K562 (cell line): ENCODE data around the gene OR2AT4. TPM values are rescaled to one million over a fixed set of nuclear protein-coding genes. Genes with fewer than 3 reads are reported as not detected.

Source experiments
- CTCF ChIP-seq, 3 experiments: IDR thresholded peaks in 2 of 3; conservative IDR thresholded peaks in 1 of 3; 2 replicates each; pipeline ENCODE4 v1.5.1; 2011 to 2012; ENCODE audit warnings: low read length in 3 of 3, mild to moderate bottlenecking in 3 of 3, control low read depth in 2 of 3, improper control_type of control experiment in 1 of 3, inconsistent platforms in 1 of 3, low read depth in 1 of 3, mixed read lengths in 1 of 3, moderate library complexity in 1 of 3; ENCODE audit not compliant: insufficient read depth in 2 of 3
- ETV5 ChIP-seq: sonication (generic); formaldehyde crosslinking; IDR thresholded peaks from 2 replicates; pipeline ENCODE4 v1.4.0; 2020; ENCODE audit warnings: low read depth, mild to moderate bottlenecking, missing genetic modification reagents
- GABPA ChIP-seq: fragments of 200-800 bp; sonication (Bioruptor generic); conservative IDR thresholded peaks from 2 replicates; pipeline ENCODE4 v1.6.1; 2016; ENCODE audit warnings: low read depth, missing genetic modification characterization, missing compliant biosample characterization
- HCFC1 ChIP-seq: IDR thresholded peaks from 2 replicates; pipeline ENCODE4 v1.6.1; 2012; ENCODE audit warnings: low read depth, low read length, improper control_type of control experiment
- HES1 ChIP-seq: fragments of 450-650 bp; IDR thresholded peaks from 2 replicates; pipeline ENCODE4 v1.6.1; 2016; ENCODE audit warnings: low read depth, mild to moderate bottlenecking, moderate library complexity
- HINFP ChIP-seq: fragments of 450-650 bp; conservative IDR thresholded peaks from 2 replicates; pipeline ENCODE4 v1.6.1; 2016; ENCODE audit warnings: missing genetic modification characterization, low read depth, mild to moderate bottlenecking, control low read depth, missing compliant biosample characterization
- IRF2 ChIP-seq: sonication (generic); formaldehyde crosslinking; IDR thresholded peaks from 2 replicates; pipeline ENCODE4 v1.8.1; 2022; ENCODE audit warnings: mild to moderate bottlenecking, missing genetic modification reagents
- MECOM ChIP-seq: fragments of 250-450 bp; sonication (Bioruptor Pico); IDR thresholded peaks from 2 replicates; pipeline ENCODE4 v1.8.0; 2022; ENCODE audit warnings: inconsistent platforms
- NR1H2 ChIP-seq: sonication (generic); formaldehyde crosslinking; IDR thresholded peaks from 2 replicates; pipeline ENCODE4 v1.4.0; 2020; ENCODE audit warnings: mild to moderate bottlenecking, missing genetic modification reagents
- PBX2 ChIP-seq, 2 experiments: IDR thresholded peaks in 1 of 2; conservative IDR thresholded peaks in 1 of 2; 2 replicates each; pipeline ENCODE4 v1.6.1; 2016; ENCODE audit warnings: low read depth in 2 of 2, mild to moderate bottlenecking in 1 of 2, missing compliant biosample characterization in 1 of 2, missing genetic modification characterization in 1 of 2, moderate library complexity in 1 of 2
- RBM15 ChIP-seq: fragments of 200-400 bp; formaldehyde crosslinking; IDR thresholded peaks from 2 replicates; pipeline ENCODE4 v1.6.1; 2018; ENCODE audit warnings: mild to moderate bottlenecking, low read length, moderate library complexity; ENCODE audit not compliant: insufficient read depth
- ZNF518B ChIP-seq: fragments of 250-450 bp; sonication (Bioruptor Pico); IDR thresholded peaks from 2 replicates; pipeline ENCODE4 v1.5.0; 2021; ENCODE audit warnings: mild to moderate bottlenecking, moderate library complexity
- ZNF584 ChIP-seq: fragments of 200-800 bp; sonication (Bioruptor generic); IDR thresholded peaks from 2 replicates; pipeline ENCODE4 v1.6.1; 2016; ENCODE audit warnings: low read depth, mild to moderate bottlenecking, missing genetic modification characterization, missing compliant biosample characterization
- ZNF785 ChIP-seq: fragments of 250-450 bp; sonication (Bioruptor Pico); IDR thresholded peaks from 2 replicates; pipeline ENCODE4 v1.4.0; 2020; ENCODE audit warnings: mild to moderate bottlenecking
- polyA plus RNA-seq, 8 experiments: library from polyadenylated mRNA; depleted of rRNA in 4 of 8; stranded (reverse) in 5 of 8; unstranded in 3 of 8; fragments of >200 nt; fragmentation: Nextera tagmentation in 2 of 8; fragmentation: Illumina TruSeq in 1 of 8; extraction: Ambion mirVana in 2 of 8; extraction: Trizol in 1 of 8; gene quantifications; 2 replicates each; pipeline versions ENCODE4 v1.2.1 to v1.2.3, GENCODE V29; 2011 to 2014; ENCODE audit warnings: inconsistent platforms in 1 of 8, missing spikeins in 1 of 8
- total RNA-seq, 7 experiments: library from RNA; depleted of rRNA in 6 of 7; stranded (reverse); fragments of >200 nt in 6 of 7; fragmentation: Illumina TruSeq in 2 of 7; extraction: Trizol in 2 of 7; gene quantifications; 2 replicates each; pipeline versions ENCODE4 v1.2.1 to v1.2.3, GENCODE V29; 2011 to 2021; ENCODE audit warnings: low replicate concordance in 1 of 7

The OR2AT4 gene
- total and polyA plus RNA-seq, 9 of the 15 experiments (the other 6 are each of a cell fraction or from before 2014, with no cell fraction given): 0.86 to 3.1 (median 2.0) TPM

- TF ChIP-seq HINFP (peak; percentile 80), NR1H2 (no peak), ZNF584 (CRISPR knock-in tag) (no peak), IRF2 (CRISPR knock-in tag) (no peak), ZNF518B (CRISPR knock-in tag) (no peak), HCFC1 (no peak), PBX2 (CRISPR knock-in tag; IDR thresholded peaks at IDR 0.05; ENCODE audit: low read depth) (no peak), PBX2 (tag; conservative IDR thresholded peaks at IDR 0.05; ENCODE audit: low read depth) (peak; percentile 37; the same call in 1 of the 2 replicates), HES1 (no peak), CTCF (IDR thresholded peaks at IDR 0.05 in 2 of 3, conservative IDR thresholded peaks at IDR 0.05 in 1 of 3; ENCODE audit: insufficient read depth in 2 of 3, low read depth in 1 of 3, low read length in 3 of 3) (peak; percentile 47 to 75 (median 67)), ETV5 (CRISPR knock-in tag) (no peak), RBM15 (no peak), GABPA (tag) (0 out of 2 replicates have a peak, but pooled peaks have one; percentile 14), MECOM (CRISPR knock-in tag) (no peak), ZNF785 (CRISPR knock-in tag) (no peak)
Measured at GRCh38 chr11:75087319-75088305, 9.1 kb downstream of the OR2AT4 start (continued).
